Loucy (cell line): ENCODE data around the gene HSD11B1L.
"Not testable (repeated sequence)": the region's sequence is repeated elsewhere in the genome, so short reads cannot be mapped to it uniquely, and the experiment has no call there.

Experiments used
- EZH2phosphoT487 ChIP-seq: fragments of 200-600 bp; IDR thresholded peaks from 2 replicates; pipeline ENCODE4 v1.6.1; 2018; ENCODE audit warnings: antibody characterized with exemption, mild to moderate bottlenecking, moderate library complexity, borderline replicate concordance
- TF ChIP-seq, protein P1 (sequence below): fragments of 200-600 bp; sonication (generic); conservative IDR thresholded peaks from 2 replicates; pipeline ENCODE4 v1.5.1; 2014; ENCODE audit warnings: mild to moderate bottlenecking, antibody characterized with exemption, low read length

DNA sequence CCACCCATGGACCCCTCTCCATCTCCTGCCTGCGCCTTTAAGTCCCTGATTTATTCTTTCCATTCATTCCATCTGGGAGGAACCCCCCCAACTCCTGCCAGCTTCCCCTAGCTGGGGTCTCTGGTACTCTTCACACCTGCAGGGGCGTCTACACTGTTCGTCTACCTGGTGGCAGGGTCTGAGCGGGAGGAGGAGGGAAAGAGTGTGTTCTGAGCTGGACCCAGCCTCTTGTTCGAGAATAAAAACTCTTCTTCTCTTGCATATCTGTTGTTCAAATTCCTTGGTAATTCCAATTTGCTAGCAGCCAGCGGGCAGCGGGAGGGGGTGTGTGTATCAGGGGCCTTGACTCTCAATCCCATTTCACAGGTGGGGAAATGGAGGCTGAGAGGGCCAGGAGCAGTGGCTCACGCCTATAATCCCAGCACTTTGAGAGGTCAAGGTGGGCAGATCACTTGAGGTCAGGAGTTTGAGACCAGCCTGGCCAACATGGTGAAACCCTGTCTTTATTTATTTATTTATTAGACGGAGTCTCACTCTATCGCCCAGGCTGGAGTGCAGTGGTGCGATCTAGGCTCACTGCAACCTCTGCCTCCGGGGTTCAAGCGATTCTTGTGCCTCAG lies 7.5 kb downstream of the HSD11B1L start:
- TF ChIP-seq, protein P1, sequence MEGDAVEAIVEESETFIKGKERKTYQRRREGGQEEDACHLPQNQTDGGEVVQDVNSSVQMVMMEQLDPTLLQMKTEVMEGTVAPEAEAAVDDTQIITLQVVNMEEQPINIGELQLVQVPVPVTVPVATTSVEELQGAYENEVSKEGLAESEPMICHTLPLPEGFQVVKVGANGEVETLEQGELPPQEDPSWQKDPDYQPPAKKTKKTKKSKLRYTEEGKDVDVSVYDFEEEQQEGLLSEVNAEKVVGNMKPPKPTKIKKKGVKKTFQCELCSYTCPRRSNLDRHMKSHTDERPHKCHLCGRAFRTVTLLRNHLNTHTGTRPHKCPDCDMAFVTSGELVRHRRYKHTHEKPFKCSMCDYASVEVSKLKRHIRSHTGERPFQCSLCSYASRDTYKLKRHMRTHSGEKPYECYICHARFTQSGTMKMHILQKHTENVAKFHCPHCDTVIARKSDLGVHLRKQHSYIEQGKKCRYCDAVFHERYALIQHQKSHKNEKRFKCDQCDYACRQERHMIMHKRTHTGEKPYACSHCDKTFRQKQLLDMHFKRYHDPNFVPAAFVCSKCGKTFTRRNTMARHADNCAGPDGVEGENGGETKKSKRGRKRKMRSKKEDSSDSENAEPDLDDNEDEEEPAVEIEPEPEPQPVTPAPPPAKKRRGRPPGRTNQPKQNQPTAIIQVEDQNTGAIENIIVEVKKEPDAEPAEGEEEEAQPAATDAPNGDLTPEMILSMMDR, result not testable (repeated sequence)
- TF ChIP-seq EZH2phosphoT487, result not testable (repeated sequence)
